ENCODE measurements around the gene AFF1.
"Not testable (repeated sequence)": the region's sequence is repeated elsewhere in the genome, so short reads cannot be mapped to it uniquely, and the experiment has no call there.

Gene AFF1

GRCh38 chr4:87012265-87012953, 77.6 kb downstream of the AFF1 start:
- DNase-seq (ENCODE audit: low read depth) = no peak

- not testable (repeated sequence) for DNase-seq (ENCODE audit: low read depth)
Observed at GRCh38 chr4:87012954-87013308, 78.1 kb downstream of the AFF1 start.

- no peak for DNase-seq (ENCODE audit: low read depth)
Observed at GRCh38 chr4:87014284-87014782, 79.5 kb downstream of the AFF1 start.

- no peak for DNase-seq (ENCODE audit: low read depth)
Observed at GRCh38 chr4:87015416-87015815, 80.6 kb downstream of the AFF1 start.

- DNase-seq (ENCODE audit: low read depth) = no peak
Observed at GRCh38 chr4:87017580-87018342, 83.0 kb downstream of the AFF1 start.

- DNase-seq (ENCODE audit: low read depth) = no peak
Observed at GRCh38 chr4:87018753-87019152, 83.9 kb downstream of the AFF1 start.

- no peak for DNase-seq (ENCODE audit: low read depth)
Observed at GRCh38 chr4:87019246-87019791, 84.5 kb downstream of the AFF1 start.

- no peak for DNase-seq (ENCODE audit: low read depth)
Observed at GRCh38 chr4:87019898-87020297, 85.1 kb downstream of the AFF1 start.

- DNase-seq (ENCODE audit: low read depth) = no peak
Observed at GRCh38 chr4:87024201-87024600, 89.4 kb downstream of the AFF1 start.

- DNase-seq (ENCODE audit: low read depth) = no peak
Observed at GRCh38 chr4:87025023-87025613, 90.3 kb downstream of the AFF1 start.

- DNase-seq (ENCODE audit: low read depth) = no peak
Observed at GRCh38 chr4:87025614-87026041, 90.8 kb downstream of the AFF1 start.

GRCh38 chr4:87026800-87027495, 92.1 kb downstream of the AFF1 start:
- DNase-seq (ENCODE audit: low read depth) = no peak

GRCh38 chr4:87029356-87029755, 94.5 kb downstream of the AFF1 start:
- DNase-seq (ENCODE audit: low read depth) = no peak

GRCh38 chr4:87030124-87030523, 95.3 kb downstream of the AFF1 start:
- no peak for DNase-seq (ENCODE audit: low read depth)

- DNase-seq (ENCODE audit: low read depth) = no peak
Observed at GRCh38 chr4:87030755-87031441, 96.1 kb downstream of the AFF1 start.

- DNase-seq (ENCODE audit: low read depth) = no peak
Observed at GRCh38 chr4:87031920-87032319, 97.1 kb downstream of the AFF1 start.

GRCh38 chr4:87032884-87033533, 98.2 kb downstream of the AFF1 start:
- DNase-seq (ENCODE audit: low read depth) = no peak

GRCh38 chr4:87033902-87034301, 99.1 kb downstream of the AFF1 start:
- no peak for DNase-seq (ENCODE audit: low read depth)

GRCh38 chr4:87034527-87034926, 99.7 kb downstream of the AFF1 start:
- no peak for DNase-seq (ENCODE audit: low read depth)

GRCh38 chr4:87035881-87036509, 101.2 kb downstream of the AFF1 start:
- no peak for DNase-seq (ENCODE audit: low read depth)

- DNase-seq (ENCODE audit: low read depth) = no peak
Observed at GRCh38 chr4:87036713-87037112, 101.9 kb downstream of the AFF1 start.
